OCI-LY1 (cell line): ENCODE results near the gene HLA-E.
A peak's percentile ranks its signal among the peaks of the same experiment; 100 is the strongest.
"Not testable (repeated sequence)": the region's sequence is repeated elsewhere in the genome, so short reads cannot be mapped to it uniquely, and the experiment has no call there.

Experiments
- H2AFZ ChIP-seq: fragments of 200-600 bp; sonication (generic), shearing (Covaris generic); 2 replicates; pipeline ENCODE4 v1.6.0; 2014; ENCODE audit warnings: antibody characterized with exemption, mild to moderate bottlenecking, low read length
- H3F3A ChIP-seq: fragments of 200-600 bp; sonication (generic), shearing (Covaris generic); 2 replicates; pipeline ENCODE4 v1.6.0; 2014; ENCODE audit warnings: mild to moderate bottlenecking, antibody characterized with exemption, low read length, moderate library complexity; ENCODE audit not compliant: insufficient read depth
- H3K27ac ChIP-seq: fragments of 200-600 bp; sonication (generic); 2 replicates; pipeline ENCODE4 v1.5.1; 2014; ENCODE audit warnings: low read length, mixed run types, mild to moderate bottlenecking, low read depth; ENCODE audit not compliant: poor library complexity, severe bottlenecking
- H3K27me3 ChIP-seq: fragments of 200-600 bp; sonication (generic); 2 replicates; pipeline ENCODE4 v1.6.0; 2014; ENCODE audit warnings: antibody characterized with exemption, mild to moderate bottlenecking, low read length, moderate library complexity; ENCODE audit not compliant: insufficient read depth
- H3K36me3 ChIP-seq: fragments of 200-600 bp; sonication (generic); 2 replicates; pipeline ENCODE4 v1.6.1; 2014; ENCODE audit warnings: mild to moderate bottlenecking, antibody characterized with exemption, low read length, moderate library complexity, mixed read lengths; ENCODE audit not compliant: insufficient read depth
- H3K4me1 ChIP-seq: fragments of 200-600 bp; sonication (generic); 2 replicates; pipeline ENCODE4 v1.5.1; 2014; ENCODE audit warnings: mild to moderate bottlenecking, low read length, moderate library complexity; ENCODE audit not compliant: insufficient read depth, severe bottlenecking
- H3K4me2 ChIP-seq: fragments of 200-600 bp; sonication (generic), shearing (Covaris generic); 2 replicates; pipeline ENCODE4 v1.6.1; 2014; ENCODE audit warnings: low read length
- H3K4me3 ChIP-seq: fragments of 200-600 bp; sonication (generic); 2 replicates; pipeline ENCODE4 v1.5.1; 2014; ENCODE audit warnings: low read length, low read depth, mild to moderate bottlenecking, mixed read lengths; ENCODE audit not compliant: poor library complexity, severe bottlenecking
- H3K79me2 ChIP-seq: fragments of 200-600 bp; shearing (Covaris generic); 2 replicates; pipeline ENCODE4 v1.6.1; 2016; ENCODE audit warnings: mixed run types, low read length, mixed read lengths; ENCODE audit not compliant: insufficient read depth
- H3K9ac ChIP-seq: fragments of 200-600 bp; sonication (generic), shearing (Covaris generic); 2 replicates; pipeline ENCODE4 v1.6.1; 2014; ENCODE audit warnings: mild to moderate bottlenecking, low read length, mixed read lengths
- H3K9me2 ChIP-seq: fragments of 200-600 bp; sonication (generic), shearing (Covaris generic); 2 replicates; pipeline ENCODE4 v1.6.1; 2014; ENCODE audit warnings: low read depth, mild to moderate bottlenecking, low read length, mixed read lengths
- H3K9me3 ChIP-seq: fragments of 200-600 bp; shearing (Covaris generic); 2 replicates; pipeline ENCODE4 v1.6.1; 2014; ENCODE audit warnings: low read length, mixed read lengths
- H4K20me1 ChIP-seq: fragments of 200-600 bp; sonication (generic), shearing (Covaris generic); 2 replicates; pipeline ENCODE4 v1.6.0; 2016; ENCODE audit warnings: mild to moderate bottlenecking, low read length; ENCODE audit not compliant: insufficient read depth
- CTCF ChIP-seq: fragments of 200-600 bp; sonication (generic), shearing (Covaris generic); IDR thresholded peaks from 2 replicates; pipeline ENCODE4 v1.5.1; 2017; ENCODE audit warnings: mild to moderate bottlenecking, antibody characterized with exemption, low read length, moderate library complexity, mixed read lengths
- EZH2 ChIP-seq: fragments of 200-600 bp; sonication (generic), shearing (Covaris generic); IDR thresholded peaks from 2 replicates; pipeline ENCODE4 v1.8.0; 2017; ENCODE audit warnings: borderline replicate concordance, mixed run types, mild to moderate bottlenecking, antibody characterized with exemption, low read length, moderate library complexity, mixed read lengths

Gene HLA-E

GRCh38 chr6:30515944-30516753 is 26.8 kb downstream of the HLA-E start:
- Histone ChIP-seq H3K4me1 (peaks cover 16% of the 10 kb centered on the region), H3K4me3 (peak overlapping the region; percentile 57), H3F3A (no peaks in the 10 kb centered on the region), H3K4me2 (peak overlapping the region; percentile 77), H4K20me1 (no peaks in the 10 kb centered on the region), H3K27me3 (no peaks in the 10 kb centered on the region), H3K9ac (peak overlapping the region; percentile 51), H3K9me2 (no peaks in the 10 kb centered on the region), H2AFZ (peak overlapping the region; percentile 90), H3K79me2 (no peaks in the 10 kb centered on the region), H3K9me3 (no peaks in the 10 kb centered on the region), H3K27ac (peak overlapping the region; percentile 78), H3K36me3 (no peaks in the 10 kb centered on the region)
- TF ChIP-seq EZH2 (no peak), CTCF (no peak)

- Histone ChIP-seq H3K4me1 (peaks cover 11% of the 10 kb centered on the region), H3K4me2 (peak overlapping the region; percentile 77), H3K27ac (peak overlapping the region; percentile 78), H3K4me3 (peak overlapping the region; percentile 57), H2AFZ (peak overlapping the region; percentile 90; the same call in 1 of the 2 replicates)
- not testable (repeated sequence) for H3K79me2 ChIP-seq, H4K20me1 ChIP-seq, H3F3A ChIP-seq, H3K27me3 ChIP-seq, H3K36me3 ChIP-seq, H3K9ac ChIP-seq, H3K9me2 ChIP-seq, H3K9me3 ChIP-seq
These were observed 27.4 kb downstream of the HLA-E start for GRCh38 chr6:30516754-30517076.

DNA sequence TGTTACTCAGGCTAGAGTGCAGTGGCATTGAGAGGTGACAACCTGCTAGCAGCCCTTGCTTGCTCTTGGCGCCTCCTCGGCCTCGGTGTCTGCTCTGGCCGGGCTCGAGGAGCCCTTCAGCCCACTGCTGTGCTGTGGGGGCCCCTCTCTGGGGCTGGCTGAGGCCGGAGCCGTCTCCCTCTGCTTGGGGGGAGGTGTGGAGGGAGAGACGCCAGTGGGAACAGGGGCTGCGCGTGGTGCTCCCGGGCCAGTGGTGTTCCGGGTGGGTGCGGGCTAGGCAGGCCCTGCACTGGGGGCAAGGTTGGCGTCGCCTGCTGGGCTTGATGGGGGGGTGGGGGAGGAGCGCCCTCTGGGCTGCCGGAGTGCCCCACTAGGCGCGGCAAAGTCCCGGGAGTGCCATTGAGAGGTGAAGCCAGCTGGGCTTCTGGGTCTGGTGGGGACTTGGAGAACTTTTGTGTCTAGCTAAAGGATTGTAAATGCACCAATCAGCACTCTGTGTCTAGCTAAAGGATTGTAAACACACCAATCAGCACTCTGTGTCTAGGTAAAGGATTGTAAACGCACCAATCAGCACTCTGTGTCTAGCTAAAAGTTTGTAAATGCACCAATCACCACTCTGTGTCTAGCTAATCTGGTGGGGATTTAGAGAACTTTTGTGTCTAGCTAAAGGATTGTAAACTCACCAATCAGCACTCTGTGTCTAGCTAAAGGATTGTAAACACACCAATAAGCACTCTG is 28.6 kb downstream of the HLA-E start:
- H3K79me2 ChIP-seq, H3K4me2 ChIP-seq, H3K4me3 ChIP-seq, H3K9me3 ChIP-seq, H3K9me2 ChIP-seq, H3K9ac ChIP-seq, H3K36me3 ChIP-seq, H3F3A ChIP-seq, H3K27ac ChIP-seq, H3K27me3 ChIP-seq, H4K20me1 ChIP-seq, H2AFZ ChIP-seq: not testable (repeated sequence)
- H3K4me1 ChIP-seq = peaks cover 11% of the 10 kb centered on the region

DNA sequence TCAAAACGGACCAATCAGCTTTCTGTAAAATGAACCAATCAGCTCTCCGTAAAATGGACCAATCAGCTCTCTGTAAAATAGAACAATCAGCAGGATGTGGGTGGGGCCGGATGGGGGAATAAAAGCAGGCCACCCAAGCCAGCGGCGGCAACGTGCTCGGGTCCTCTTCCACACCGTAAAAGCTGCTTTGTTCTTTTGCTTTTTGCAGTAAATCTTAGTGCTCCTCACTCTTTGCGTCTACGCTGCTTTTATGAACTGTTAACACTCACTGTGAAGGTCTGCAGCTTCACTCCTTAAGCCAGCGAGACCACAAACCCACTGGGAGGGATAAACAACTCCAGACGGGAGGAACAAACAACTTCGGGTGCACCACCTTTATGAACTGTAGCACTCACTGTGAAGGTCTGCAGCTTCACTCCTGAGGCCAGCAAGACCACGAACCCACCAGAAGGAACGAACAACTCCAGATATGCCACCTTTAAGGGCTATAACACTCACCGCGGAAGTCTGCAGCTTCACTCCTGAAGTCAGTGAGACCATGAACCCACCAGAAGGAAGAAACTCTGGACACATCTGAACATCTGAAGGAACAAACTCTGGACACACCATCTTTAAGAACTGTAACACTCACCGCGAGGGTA is 29.3 kb downstream of the HLA-E start:
- not testable (repeated sequence) for H3K4me2 ChIP-seq, H3K27me3 ChIP-seq, H3K27ac ChIP-seq, H3K9me3 ChIP-seq, H3K79me2 ChIP-seq, H4K20me1 ChIP-seq, H3F3A ChIP-seq, H2AFZ ChIP-seq, H3K36me3 ChIP-seq, H3K9ac ChIP-seq, H3K4me3 ChIP-seq, H3K9me2 ChIP-seq
- H3K4me1 ChIP-seq = peaks cover 11% of the 10 kb centered on the region
